K562 (cell line): Measurements from ENCODE around the gene APBB2. TPM values are rescaled to one million over a fixed set of nuclear protein-coding genes. Genes with fewer than 3 reads are reported as not detected.

Experiments
- ATAC-seq: fragments of 200-7000 bp; cut with Tn5 transposase; 3 replicates; pipeline ENCODE4 v1.9.1; 2020; ENCODE audit warnings: moderate library complexity
- BruUV-seq: library from RNA; stranded (reverse); fragments of 400-500 nt; replicated peaks from 2 replicates; lab custom pipeline; 2021; lab: Mats Ljungman, UMichigan
- CTCF ChIA-PET: fragments of 300-600 bp; formaldehyde crosslinking; extraction: SDS; loops from one replicate; lab custom pipeline; 2021; ENCODE audit warnings: low intra/inter-chr PET ratio; lab: Yijun Ruan, JAX
- POLR2A ChIA-PET: fragments of 300-600, 350-650 bp; sonication (Branson Sonifier 250); formaldehyde crosslinking; extraction: SDS; loops from one replicate; lab custom pipeline; 2021; ENCODE audit warnings: antibody characterized with exemption, inconsistent platforms; lab: Yijun Ruan, JAX
- DNase-seq, 4 experiments: peaks; one replicate each; pipeline versions ENCODE4 v3.0.0 to v3.0.0-alpha.2; 2011 to 2018; ENCODE audit warnings: low spot score in 3 of 4, mixed read lengths in 3 of 4; ENCODE audit errors: extremely low read depth in 1 of 4
- FAIRE-seq: peaks from 2 replicates; lab custom pipeline; 2011; peaks lifted over from hg19 to GRCh38; lab: Jason Lieb, UNC
- H2AFZ ChIP-seq: 2 replicates; pipeline ENCODE4 v1.6.0; 2011; ENCODE audit warnings: low read depth, low read length, control low read depth, inconsistent platforms
- H3K27ac ChIP-seq: fragments of 200-600 bp; 3 replicates; pipeline ENCODE4 v1.8.0; 2011; ENCODE audit warnings: low read depth, mild to moderate bottlenecking, control low read depth, inconsistent platforms, low read length, moderate library complexity, mixed read lengths; ENCODE audit errors: extremely low read depth
- H3K27me3 ChIP-seq, 2 experiments: fragments of 300-600 bp in 1 of 2; 2 replicates in 1 of 2; 3 replicates in 1 of 2; pipeline versions ENCODE4 v1.6.0 to v1.8.0; 2011; ENCODE audit warnings: inconsistent platforms in 2 of 2, low read length in 2 of 2, mild to moderate bottlenecking in 1 of 2, mixed read lengths in 1 of 2, moderate library complexity in 1 of 2; ENCODE audit not compliant: control insufficient read depth in 2 of 2, insufficient read depth in 2 of 2
- H3K36me3 ChIP-seq: fragments of 300-600 bp; 3 replicates; pipeline ENCODE4 v1.8.0; 2011; ENCODE audit warnings: mild to moderate bottlenecking, low read length, inconsistent platforms; ENCODE audit not compliant: control insufficient read depth, insufficient read depth
- H3K4me1 ChIP-seq, 2 experiments: fragments of 200-600 bp in 1 of 2; replicated peaks in 1 of 2; 2 replicates in 1 of 2; 3 replicates in 1 of 2; pipeline versions ENCODE4 v1.5.1 to v1.8.0; 2011; ENCODE audit warnings: inconsistent platforms in 2 of 2, low read length in 2 of 2, mild to moderate bottlenecking in 1 of 2, mixed read lengths in 1 of 2, moderate library complexity in 1 of 2; ENCODE audit not compliant: control insufficient read depth in 2 of 2, insufficient read depth in 2 of 2
- H3K4me2 ChIP-seq: 2 replicates; pipeline ENCODE4 v1.6.1; 2011; ENCODE audit warnings: low read length, control low read depth, inconsistent platforms, mixed read lengths; ENCODE audit not compliant: insufficient read depth
- H3K4me3 ChIP-seq: fragments of 200-600 bp; sonication (generic), shearing (Covaris generic); 2 replicates; pipeline ENCODE4 v1.5.1; 2016; ENCODE audit warnings: control low read depth, inconsistent platforms
- H3K79me2 ChIP-seq: fragments of 200-600 bp; 3 replicates; pipeline ENCODE4 v1.8.0; 2011; ENCODE audit warnings: low read length, inconsistent platforms; ENCODE audit not compliant: control insufficient read depth, insufficient read depth
- H3K9ac ChIP-seq, 2 experiments: 2 replicates each; pipeline versions ENCODE4 v1.6.0 to v1.6.1; 2011; ENCODE audit warnings: low read depth in 2 of 2, low read length in 2 of 2, control low read depth in 1 of 2, inconsistent platforms in 1 of 2, mild to moderate bottlenecking in 1 of 2, mixed read lengths in 1 of 2; ENCODE audit not compliant: insufficient read depth in 1 of 2
- H3K9me1 ChIP-seq: one replicate; pipeline ENCODE4 v1.6.0; 2011; ENCODE audit warnings: inconsistent platforms, mild to moderate bottlenecking, low read length, moderate library complexity; ENCODE audit not compliant: control insufficient read depth, insufficient read depth
- H3K9me3 ChIP-seq: replicated peaks from 2 replicates; pipeline ENCODE4 v1.5.1; 2011; ENCODE audit warnings: low read depth, low read length, inconsistent platforms; ENCODE audit not compliant: control insufficient read depth, insufficient read depth
- H4K20me1 ChIP-seq: replicated peaks from 2 replicates; pipeline ENCODE4 v1.6.1; 2011; ENCODE audit warnings: low read length, inconsistent platforms, mixed read lengths; ENCODE audit not compliant: control insufficient read depth, insufficient read depth
- ASH1L ChIP-seq: fragments of 450-650 bp; IDR thresholded peaks from 2 replicates; pipeline ENCODE4 v1.6.1; 2018; ENCODE audit warnings: borderline replicate concordance, mild to moderate bottlenecking, low read depth; ENCODE audit not compliant: partially characterized antibody
- COPS2 ChIP-seq: fragments of 450-650 bp; conservative IDR thresholded peaks from 2 replicates; pipeline ENCODE4 v1.6.1; 2016; ENCODE audit warnings: mild to moderate bottlenecking, moderate library complexity
- DEAF1 ChIP-seq: fragments of 450-650 bp; formaldehyde crosslinking; IDR thresholded peaks from 2 replicates; pipeline ENCODE4 v1.4.0; 2020; ENCODE audit warnings: mild to moderate bottlenecking, moderate library complexity
- FOXP4 ChIP-seq: sonication (generic); formaldehyde crosslinking; IDR thresholded peaks from 2 replicates; pipeline ENCODE4 v1.8.0; 2022; ENCODE audit warnings: mild to moderate bottlenecking, missing genetic modification reagents, borderline replicate concordance
- HOXB6 ChIP-seq: fragments of 250-450 bp; sonication (Bioruptor Pico); IDR thresholded peaks from 2 replicates; pipeline ENCODE4 v1.5.1; 2022; ENCODE audit warnings: mild to moderate bottlenecking, borderline replicate concordance
- KLF13 ChIP-seq: fragments of 450-650 bp; IDR thresholded peaks from 2 replicates; pipeline ENCODE4 v1.6.1; 2016; ENCODE audit warnings: missing genetic modification characterization, low read depth, mild to moderate bottlenecking, missing compliant biosample characterization, moderate library complexity, borderline replicate concordance
- PHF8 ChIP-seq: fragments of 200-600 bp; sonication (generic); IDR thresholded peaks from 2 replicates; pipeline ENCODE4 v1.6.1; 2012; ENCODE audit warnings: mixed run types, mild to moderate bottlenecking, inconsistent platforms, low read length, moderate library complexity, borderline replicate concordance
- SIN3A ChIP-seq, 2 experiments: fragments of 150-350 bp in 1 of 2; IDR thresholded peaks; 2 replicates each; pipeline ENCODE4 v1.6.1; 2011 to 2016; ENCODE audit warnings: borderline replicate concordance in 2 of 2, low read depth in 2 of 2, low read length in 2 of 2, mild to moderate bottlenecking in 2 of 2, moderate library complexity in 2 of 2; ENCODE audit not compliant: control insufficient read depth in 1 of 2
- SMAD3 ChIP-seq: fragments of 450-650 bp; formaldehyde crosslinking; conservative IDR thresholded peaks from 2 replicates; pipeline ENCODE4 v1.4.0; 2020; ENCODE audit warnings: mild to moderate bottlenecking
- SMARCA5 ChIP-seq: fragments of 450-650 bp; IDR thresholded peaks from 2 replicates; pipeline ENCODE4 v1.6.1; 2016
- TAF7 ChIP-seq: fragments of 450-650 bp; IDR thresholded peaks from 2 replicates; pipeline ENCODE4 v1.6.1; 2016; ENCODE audit warnings: missing genetic modification characterization, missing compliant biosample characterization
- TBP ChIP-seq: optimal IDR thresholded peaks from 2 replicates; pipeline ENCODE3; 2011; ENCODE audit warnings: low read depth, low read length, improper control_type of control experiment
- TEAD2 ChIP-seq: fragments of 450-650 bp; IDR thresholded peaks from 2 replicates; pipeline ENCODE4 v1.6.1; 2016; ENCODE audit warnings: missing genetic modification characterization, control low read depth, missing compliant biosample characterization
- ZNF224 ChIP-seq: sonication (generic); formaldehyde crosslinking; IDR thresholded peaks from 2 replicates; pipeline ENCODE4 v1.8.0; 2022; ENCODE audit warnings: mild to moderate bottlenecking, missing genetic modification reagents
- ZNF23 ChIP-seq: fragments of 250-450 bp; sonication (Bioruptor Pico); IDR thresholded peaks from 2 replicates; pipeline ENCODE4 v1.4.0; 2020; ENCODE audit warnings: mild to moderate bottlenecking
- ZNF280B ChIP-seq: fragments of 250-450 bp; sonication (Bioruptor Pico); IDR thresholded peaks from 2 replicates; pipeline ENCODE4 v1.5.1; 2021; ENCODE audit warnings: mild to moderate bottlenecking
- ZNF398 ChIP-seq: fragments of 250-450 bp; sonication (Bioruptor Pico); IDR thresholded peaks from 2 replicates; pipeline ENCODE4 v1.8.0; 2021; ENCODE audit warnings: moderate library complexity, mild to moderate bottlenecking, inconsistent platforms
- WGBS: fragments of 100-300 bp; shearing (Covaris generic); methylation state at CpG from one replicate; pipeline ENCODE4 v1.1.6; 2016; ENCODE audit warnings: low coverage, mixed read lengths; ENCODE audit not compliant: insufficient coverage; ENCODE audit errors: missing lambda C conversion rate; 5-methylcytosine and 5-hydroxymethylcytosine counted together
- in situ Hi-C: fragments of 300-500 bp; cut with MboI; formaldehyde crosslinking; loops from 4 replicates; pipeline ENCODE4 v1.15.0; 2018; ENCODE audit warnings: inconsistent platforms, mixed read lengths
- intact Hi-C: fragments of 100-400 bp; cut with micrococcal nuclease; formaldehyde crosslinking; loops from 2 replicates; pipeline ENCODE4 v1.14.2; 2022
- polyA plus RNA-seq, 8 experiments: library from polyadenylated mRNA; depleted of rRNA in 4 of 8; stranded (reverse) in 5 of 8; unstranded in 3 of 8; fragments of >200 nt; fragmentation: Nextera tagmentation in 2 of 8; fragmentation: Illumina TruSeq in 1 of 8; extraction: Ambion mirVana in 2 of 8; extraction: Trizol in 1 of 8; gene quantifications; 2 replicates each; pipeline versions ENCODE4 v1.2.1 to v1.2.3, GENCODE V29; 2011 to 2014; ENCODE audit warnings: inconsistent platforms in 1 of 8, missing spikeins in 1 of 8
- total RNA-seq, 7 experiments: library from RNA; depleted of rRNA in 6 of 7; stranded (reverse); fragments of >200 nt in 6 of 7; fragmentation: Illumina TruSeq in 2 of 7; extraction: Trizol in 2 of 7; gene quantifications; 2 replicates each; pipeline versions ENCODE4 v1.2.1 to v1.2.3, GENCODE V29; 2011 to 2021; ENCODE audit warnings: low replicate concordance in 1 of 7

Gene APBB2
- total and polyA plus RNA-seq, 9 of the 15 experiments (the other 6 are each of a cell fraction or from before 2014, with no cell fraction given) = 0.08 to 2.1 (median 1.4) TPM

- H3K4me1 ChIP-seq = no peaks in the 10 kb centered on the region
- H3K9me3 ChIP-seq = no peaks in the 10 kb centered on the region
- no peak overlapping the region for H3K9ac ChIP-seq
- intact Hi-C loops = no loop called here
- POLR2A ChIA-PET = no interaction called here
- no peak overlapping the region for H3K4me3 ChIP-seq
- no peak overlapping the region for H3K4me2 ChIP-seq
- H3K27ac ChIP-seq = no peak overlapping the region
- in situ Hi-C loops = no loop called here
- H3K36me3 ChIP-seq = no peaks in the 10 kb centered on the region
- BruUV-seq = no TSS peak
- CTCF ChIA-PET = no interaction called here
- H3K79me2 ChIP-seq = no peaks in the 10 kb centered on the region
- WGBS = under 1% methylated on average over 9 of the region's 9 CpGs
- H3K27me3 ChIP-seq = peaks cover 19 to 64% of the 10 kb centered on the region in 2 experiments
- H4K20me1 ChIP-seq = no peaks in the 10 kb centered on the region
- FAIRE-seq (no peak), ATAC-seq (no peak), DNase-seq (no peak)
- H2AFZ ChIP-seq = no peak overlapping the region
- peaks cover 2% of the 10 kb centered on the region for H3K9me1 ChIP-seq
- TF ChIP-seq KLF13 (no peak), TAF7 (tag) (no peak), FOXP4 (no peak), ASH1L (no peak), HOXB6 (CRISPR knock-in tag) (no peak), SMARCA5 (no peak), ZNF280B (CRISPR knock-in tag) (no peak), TBP (no peak), COPS2 (no peak), ZNF398 (CRISPR knock-in tag) (no peak), PHF8 (no peak), SMAD3 (CRISPR knock-in tag) (no peak), ZNF23 (CRISPR knock-in tag) (no peak), ZNF224 (CRISPR knock-in tag) (no peak), TEAD2 (tag) (no peak), SIN3A (IDR thresholded peaks at IDR 0.05; ENCODE audit: borderline replicate concordance in 2 of 2, control insufficient read depth in 1 of 2, low read depth in 2 of 2, low read length in 2 of 2) (no peak), DEAF1 (CRISPR knock-in tag) (no peak)
These were observed 385.7 kb downstream of the APBB2 start for GRCh38 chr4:40828661-40829060.
